ENCODE results near the gene CACNG5. TPM values are rescaled to one million over a fixed set of nuclear protein-coding genes. Genes with fewer than 3 reads are reported as not detected.

The CACNG5 gene
- total RNA-seq, 1 experiment from 2014 or later: 0.21 TPM

DNA sequence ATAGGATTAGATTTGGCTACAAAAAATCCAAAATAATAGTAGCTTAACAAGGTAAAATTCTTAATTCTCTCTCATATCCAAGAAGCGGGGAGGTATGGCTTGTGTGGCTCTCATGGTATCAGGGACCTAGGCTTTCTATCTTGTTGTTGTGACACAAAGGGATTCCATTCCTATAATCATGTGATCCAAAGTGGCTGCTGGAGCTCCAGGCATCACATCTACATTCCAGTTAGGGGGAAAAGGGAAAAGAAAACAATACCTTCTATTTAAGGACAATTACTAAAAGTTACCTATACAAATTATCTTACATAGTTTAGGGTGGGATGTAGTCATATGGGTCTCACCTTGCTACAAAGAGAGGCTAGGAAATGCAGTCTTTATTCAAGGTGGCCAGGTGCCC, 82.0 kb downstream of the CACNG5 start:
- TF ChIP-seq TCF7L2 (IDR thresholded peaks at IDR 0.05; ENCODE audit: low read depth, low read length) (no peak), SIN3A (IDR thresholded peaks at IDR 0.05; ENCODE audit: borderline replicate concordance, insufficient read depth, low read depth, low read length) (no peak), POLR2AphosphoS5 (IDR thresholded peaks at IDR 0.05; ENCODE audit: low read depth, low read length) (no peak)
- TF ChIP-seq, protein P1, sequence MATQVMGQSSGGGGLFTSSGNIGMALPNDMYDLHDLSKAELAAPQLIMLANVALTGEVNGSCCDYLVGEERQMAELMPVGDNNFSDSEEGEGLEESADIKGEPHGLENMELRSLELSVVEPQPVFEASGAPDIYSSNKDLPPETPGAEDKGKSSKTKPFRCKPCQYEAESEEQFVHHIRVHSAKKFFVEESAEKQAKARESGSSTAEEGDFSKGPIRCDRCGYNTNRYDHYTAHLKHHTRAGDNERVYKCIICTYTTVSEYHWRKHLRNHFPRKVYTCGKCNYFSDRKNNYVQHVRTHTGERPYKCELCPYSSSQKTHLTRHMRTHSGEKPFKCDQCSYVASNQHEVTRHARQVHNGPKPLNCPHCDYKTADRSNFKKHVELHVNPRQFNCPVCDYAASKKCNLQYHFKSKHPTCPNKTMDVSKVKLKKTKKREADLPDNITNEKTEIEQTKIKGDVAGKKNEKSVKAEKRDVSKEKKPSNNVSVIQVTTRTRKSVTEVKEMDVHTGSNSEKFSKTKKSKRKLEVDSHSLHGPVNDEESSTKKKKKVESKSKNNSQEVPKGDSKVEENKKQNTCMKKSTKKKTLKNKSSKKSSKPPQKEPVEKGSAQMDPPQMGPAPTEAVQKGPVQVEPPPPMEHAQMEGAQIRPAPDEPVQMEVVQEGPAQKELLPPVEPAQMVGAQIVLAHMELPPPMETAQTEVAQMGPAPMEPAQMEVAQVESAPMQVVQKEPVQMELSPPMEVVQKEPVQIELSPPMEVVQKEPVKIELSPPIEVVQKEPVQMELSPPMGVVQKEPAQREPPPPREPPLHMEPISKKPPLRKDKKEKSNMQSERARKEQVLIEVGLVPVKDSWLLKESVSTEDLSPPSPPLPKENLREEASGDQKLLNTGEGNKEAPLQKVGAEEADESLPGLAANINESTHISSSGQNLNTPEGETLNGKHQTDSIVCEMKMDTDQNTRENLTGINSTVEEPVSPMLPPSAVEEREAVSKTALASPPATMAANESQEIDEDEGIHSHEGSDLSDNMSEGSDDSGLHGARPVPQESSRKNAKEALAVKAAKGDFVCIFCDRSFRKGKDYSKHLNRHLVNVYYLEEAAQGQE (IDR thresholded peaks at IDR 0.05; ENCODE audit: insufficient read depth in 1 of 2, low read depth in 2 of 2, low read length in 1 of 2): no peak
- TF ChIP-seq, protein P2, sequence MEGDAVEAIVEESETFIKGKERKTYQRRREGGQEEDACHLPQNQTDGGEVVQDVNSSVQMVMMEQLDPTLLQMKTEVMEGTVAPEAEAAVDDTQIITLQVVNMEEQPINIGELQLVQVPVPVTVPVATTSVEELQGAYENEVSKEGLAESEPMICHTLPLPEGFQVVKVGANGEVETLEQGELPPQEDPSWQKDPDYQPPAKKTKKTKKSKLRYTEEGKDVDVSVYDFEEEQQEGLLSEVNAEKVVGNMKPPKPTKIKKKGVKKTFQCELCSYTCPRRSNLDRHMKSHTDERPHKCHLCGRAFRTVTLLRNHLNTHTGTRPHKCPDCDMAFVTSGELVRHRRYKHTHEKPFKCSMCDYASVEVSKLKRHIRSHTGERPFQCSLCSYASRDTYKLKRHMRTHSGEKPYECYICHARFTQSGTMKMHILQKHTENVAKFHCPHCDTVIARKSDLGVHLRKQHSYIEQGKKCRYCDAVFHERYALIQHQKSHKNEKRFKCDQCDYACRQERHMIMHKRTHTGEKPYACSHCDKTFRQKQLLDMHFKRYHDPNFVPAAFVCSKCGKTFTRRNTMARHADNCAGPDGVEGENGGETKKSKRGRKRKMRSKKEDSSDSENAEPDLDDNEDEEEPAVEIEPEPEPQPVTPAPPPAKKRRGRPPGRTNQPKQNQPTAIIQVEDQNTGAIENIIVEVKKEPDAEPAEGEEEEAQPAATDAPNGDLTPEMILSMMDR (IDR thresholded peaks at IDR 0.05): no peak
- no peaks in the 10 kb centered on the region for H3K36me3 ChIP-seq (ENCODE audit: control insufficient read depth, insufficient read depth, low read length)
- no TSS peak for BruUV-seq (replicated peaks)
- no peaks in the 10 kb centered on the region for H3K9me3 ChIP-seq (ENCODE audit: control insufficient read depth, insufficient read depth, low read depth, low read length)
- ChIA-PET CTCF (no interaction called here), POLR2A (no interaction called here)
- no peak overlapping the region for H3K4me3 ChIP-seq (ENCODE audit: low read depth in 2 of 2, low read length in 2 of 2)
- in situ Hi-C loops (cut with HindIII; ENCODE audit: low pct_unique_long_range_greater_than_20kb, low sequenced_read_pairs) (no loop called here), intact Hi-C loops (cut with micrococcal nuclease; ENCODE audit: unreplicated experiment) (no loop called here)
- H3K4me1 ChIP-seq (ENCODE audit: control insufficient read depth, insufficient read depth, low read length): no peaks in the 10 kb centered on the region
- H3K27me3 ChIP-seq (ENCODE audit: control insufficient read depth, insufficient read depth, low read length): no peaks in the 10 kb centered on the region
- DNase-seq (ENCODE audit: low read depth, low spot score) (no peak), ATAC-seq (no peak)
- H3K27ac ChIP-seq (ENCODE audit: low read length): no peak overlapping the region

DNA sequence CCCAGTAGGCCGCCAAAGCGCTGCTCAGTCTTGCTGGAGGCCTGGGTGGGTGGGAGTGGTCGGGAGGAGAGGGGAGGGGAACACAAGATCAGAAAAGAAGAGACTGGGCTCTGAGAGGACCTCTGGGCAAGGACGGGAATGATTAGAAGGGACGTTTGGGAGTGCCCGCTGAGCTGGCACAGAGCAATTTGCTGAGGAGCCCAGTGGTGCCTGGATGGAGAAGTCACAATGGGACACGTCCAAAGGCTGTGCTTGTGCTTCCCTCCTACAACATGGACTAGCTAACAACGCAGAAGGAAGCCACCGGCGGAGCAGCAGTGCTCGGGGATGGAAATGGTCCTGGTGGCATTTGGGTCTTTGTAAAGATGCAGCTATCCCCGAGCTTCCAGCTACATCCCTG, 84.0 kb downstream of the CACNG5 start:
- intact Hi-C loops (cut with micrococcal nuclease; ENCODE audit: unreplicated experiment) (no loop called here), in situ Hi-C loops (cut with HindIII; ENCODE audit: low pct_unique_long_range_greater_than_20kb, low sequenced_read_pairs) (no loop called here)
- Histone ChIP-seq H3K9me3 (ENCODE audit: control insufficient read depth, insufficient read depth, low read depth, low read length) (no peaks in the 10 kb centered on the region), H3K27ac (ENCODE audit: low read length) (no peak overlapping the region), H3K4me3 (ENCODE audit: low read depth in 2 of 2, low read length in 2 of 2) (no peak overlapping the region), H3K4me1 (ENCODE audit: control insufficient read depth, insufficient read depth, low read length) (no peaks in the 10 kb centered on the region), H3K27me3 (ENCODE audit: control insufficient read depth, insufficient read depth, low read length) (no peaks in the 10 kb centered on the region), H3K36me3 (ENCODE audit: control insufficient read depth, insufficient read depth, low read length) (no peaks in the 10 kb centered on the region)
- no peak for ATAC-seq
- POLR2A ChIA-PET: no interaction called here
- DNase-seq (ENCODE audit: low read depth, low spot score): no peak
- no TSS peak for BruUV-seq (replicated peaks)
- TF ChIP-seq, protein P1 (IDR thresholded peaks at IDR 0.05; ENCODE audit: insufficient read depth in 1 of 2, low read depth in 2 of 2, low read length in 1 of 2): no peak
- TF ChIP-seq SIN3A (IDR thresholded peaks at IDR 0.05; ENCODE audit: borderline replicate concordance, insufficient read depth, low read depth, low read length) (no peak), POLR2AphosphoS5 (IDR thresholded peaks at IDR 0.05; ENCODE audit: low read depth, low read length) (no peak), TCF7L2 (IDR thresholded peaks at IDR 0.05; ENCODE audit: low read depth, low read length) (no peak)
- TF ChIP-seq, protein P2 (IDR thresholded peaks at IDR 0.05): no peak
- CTCF ChIA-PET: no interaction called here

Data from Panc1 (cell line).